Panc1 (cell line): ENCODE results near the gene ELFN2.

ENCODE experiments used
- POLR2AphosphoS5 ChIP-seq: IDR thresholded peaks from 2 replicates; pipeline ENCODE4 v1.6.1; 2012; ENCODE audit warnings: mild to moderate bottlenecking, low read depth, low read length, moderate library complexity
- SIN3A ChIP-seq: IDR thresholded peaks from 2 replicates; pipeline ENCODE4 v1.6.1; 2012; ENCODE audit warnings: low read depth, mild to moderate bottlenecking, low read length, moderate library complexity, borderline replicate concordance; ENCODE audit not compliant: insufficient read depth
- TCF7L2 ChIP-seq: IDR thresholded peaks from 2 replicates; pipeline ENCODE4 v1.6.1; 2011; ENCODE audit warnings: mild to moderate bottlenecking, low read depth, low read length, inconsistent platforms
- TF ChIP-seq, protein P1 (sequence below): fragments of 450-650 bp; IDR thresholded peaks from 2 replicates; pipeline ENCODE4 v1.5.1; 2017; ENCODE audit warnings: mild to moderate bottlenecking
- TF ChIP-seq, protein P2 (sequence below), 2 experiments: IDR thresholded peaks; 2 replicates each; pipeline ENCODE4 v1.6.1; 2011 to 2012; ENCODE audit warnings: low read depth in 2 of 2, control low read depth in 1 of 2, low read length in 1 of 2, mild to moderate bottlenecking in 1 of 2, moderate library complexity in 1 of 2; ENCODE audit not compliant: insufficient read depth in 1 of 2

DNA sequence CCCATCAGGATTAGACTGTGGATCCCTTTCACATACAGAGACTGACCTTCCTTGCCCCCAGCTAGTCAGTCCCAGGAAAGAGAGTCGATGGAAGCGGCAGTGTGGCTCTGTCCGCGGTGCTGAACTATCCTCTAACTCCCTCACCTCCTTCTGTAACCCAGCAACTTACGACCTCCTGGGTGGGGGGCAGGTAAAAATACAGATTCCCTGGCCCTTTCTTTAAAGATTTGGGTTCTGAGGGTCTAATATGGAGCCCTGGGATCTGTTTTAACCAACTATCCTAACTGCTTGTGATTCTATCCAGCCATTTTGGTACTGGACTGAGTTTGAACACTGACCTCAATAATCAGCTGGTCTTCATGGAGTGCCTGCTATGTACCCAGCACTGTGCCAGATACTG lies 35.7 kb upstream of the ELFN2 start:
- TF ChIP-seq, protein P1, sequence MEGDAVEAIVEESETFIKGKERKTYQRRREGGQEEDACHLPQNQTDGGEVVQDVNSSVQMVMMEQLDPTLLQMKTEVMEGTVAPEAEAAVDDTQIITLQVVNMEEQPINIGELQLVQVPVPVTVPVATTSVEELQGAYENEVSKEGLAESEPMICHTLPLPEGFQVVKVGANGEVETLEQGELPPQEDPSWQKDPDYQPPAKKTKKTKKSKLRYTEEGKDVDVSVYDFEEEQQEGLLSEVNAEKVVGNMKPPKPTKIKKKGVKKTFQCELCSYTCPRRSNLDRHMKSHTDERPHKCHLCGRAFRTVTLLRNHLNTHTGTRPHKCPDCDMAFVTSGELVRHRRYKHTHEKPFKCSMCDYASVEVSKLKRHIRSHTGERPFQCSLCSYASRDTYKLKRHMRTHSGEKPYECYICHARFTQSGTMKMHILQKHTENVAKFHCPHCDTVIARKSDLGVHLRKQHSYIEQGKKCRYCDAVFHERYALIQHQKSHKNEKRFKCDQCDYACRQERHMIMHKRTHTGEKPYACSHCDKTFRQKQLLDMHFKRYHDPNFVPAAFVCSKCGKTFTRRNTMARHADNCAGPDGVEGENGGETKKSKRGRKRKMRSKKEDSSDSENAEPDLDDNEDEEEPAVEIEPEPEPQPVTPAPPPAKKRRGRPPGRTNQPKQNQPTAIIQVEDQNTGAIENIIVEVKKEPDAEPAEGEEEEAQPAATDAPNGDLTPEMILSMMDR, result no peak
- TF ChIP-seq SIN3A, result no peak
- no peak for TF ChIP-seq POLR2AphosphoS5
- TF ChIP-seq TCF7L2, result no peak
- TF ChIP-seq, protein P2, sequence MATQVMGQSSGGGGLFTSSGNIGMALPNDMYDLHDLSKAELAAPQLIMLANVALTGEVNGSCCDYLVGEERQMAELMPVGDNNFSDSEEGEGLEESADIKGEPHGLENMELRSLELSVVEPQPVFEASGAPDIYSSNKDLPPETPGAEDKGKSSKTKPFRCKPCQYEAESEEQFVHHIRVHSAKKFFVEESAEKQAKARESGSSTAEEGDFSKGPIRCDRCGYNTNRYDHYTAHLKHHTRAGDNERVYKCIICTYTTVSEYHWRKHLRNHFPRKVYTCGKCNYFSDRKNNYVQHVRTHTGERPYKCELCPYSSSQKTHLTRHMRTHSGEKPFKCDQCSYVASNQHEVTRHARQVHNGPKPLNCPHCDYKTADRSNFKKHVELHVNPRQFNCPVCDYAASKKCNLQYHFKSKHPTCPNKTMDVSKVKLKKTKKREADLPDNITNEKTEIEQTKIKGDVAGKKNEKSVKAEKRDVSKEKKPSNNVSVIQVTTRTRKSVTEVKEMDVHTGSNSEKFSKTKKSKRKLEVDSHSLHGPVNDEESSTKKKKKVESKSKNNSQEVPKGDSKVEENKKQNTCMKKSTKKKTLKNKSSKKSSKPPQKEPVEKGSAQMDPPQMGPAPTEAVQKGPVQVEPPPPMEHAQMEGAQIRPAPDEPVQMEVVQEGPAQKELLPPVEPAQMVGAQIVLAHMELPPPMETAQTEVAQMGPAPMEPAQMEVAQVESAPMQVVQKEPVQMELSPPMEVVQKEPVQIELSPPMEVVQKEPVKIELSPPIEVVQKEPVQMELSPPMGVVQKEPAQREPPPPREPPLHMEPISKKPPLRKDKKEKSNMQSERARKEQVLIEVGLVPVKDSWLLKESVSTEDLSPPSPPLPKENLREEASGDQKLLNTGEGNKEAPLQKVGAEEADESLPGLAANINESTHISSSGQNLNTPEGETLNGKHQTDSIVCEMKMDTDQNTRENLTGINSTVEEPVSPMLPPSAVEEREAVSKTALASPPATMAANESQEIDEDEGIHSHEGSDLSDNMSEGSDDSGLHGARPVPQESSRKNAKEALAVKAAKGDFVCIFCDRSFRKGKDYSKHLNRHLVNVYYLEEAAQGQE (IDR thresholded peaks at IDR 0.05; ENCODE audit: insufficient read depth in 1 of 2, low read depth in 2 of 2, low read length in 1 of 2), result peak; percentile 94 to 95
